Mucosa of descending colon (tissue), 3 donors: ENCODE measurements around the gene FOXN3. TPM values are rescaled to one million over a fixed set of nuclear protein-coding genes. Genes with fewer than 3 reads are reported as not detected.

Source experiments
- ATAC-seq: fragments of 200-7000 bp; cut with Tn5 transposase; one replicate; pipeline ENCODE4 v1.9.1; 2020; ENCODE audit warnings: mild to moderate bottlenecking, moderate library complexity
- DNase-seq, 3 donors: peaks; one replicate each; pipeline ENCODE4 v3.0.0-alpha.2; 2020
- H3K36me3 ChIP-seq: fragments of 200-600 bp; one replicate; pipeline ENCODE4 v1.8.0; 2021; ENCODE audit warnings: low read depth, mild to moderate bottlenecking
- H3K4me1 ChIP-seq: fragments of 200-600 bp; one replicate; pipeline ENCODE4 v1.8.0; 2021; ENCODE audit warnings: low read depth, mild to moderate bottlenecking
- H3K4me3 ChIP-seq: fragments of 200-600 bp; one replicate; pipeline ENCODE4 v1.8.0; 2021; ENCODE audit warnings: mild to moderate bottlenecking
- H3K9me3 ChIP-seq: fragments of 200-600 bp; one replicate; pipeline ENCODE4 v1.8.0; 2021; ENCODE audit warnings: mild to moderate bottlenecking
- intact Hi-C, 2 donors: fragments of 100-400 bp; cut with DNase I in 1 of 2; cut with micrococcal nuclease in 1 of 2; formaldehyde crosslinking; loops; one replicate each; pipeline versions ENCODE4 v1.11.0 to v1.11.1; 2022; cut with DNase I, micrococcal nuclease
- total RNA-seq, 3 donors: library from RNA; stranded (reverse); fragmentation: NEBNext Ultra II Directional in 2 of 3; extraction: Animal tissue kit (Norgen Biotek cat#: 25700) in 2 of 3; gene quantifications; one replicate each; pipeline versions ENCODE4 v1.2.1 to v1.2.4, GENCODE V29; 2021 to 2023
- TF ChIP-seq, protein P1 (sequence below): fragments of 200-600 bp; IDR thresholded peaks from one replicate; pipeline ENCODE4 v1.8.0; 2022; ENCODE audit warnings: antibody characterized with exemption, mild to moderate bottlenecking
- donor health status: DM: no; HTN: no; CAD: no; lungs with moderate emphysema.
- donor health status: DM: no; HTN: no; CAD: no.
- donor health status: DM: no; HTN: yes; CAD: no.

Gene FOXN3
- total RNA-seq, 3 donors from 2014 or later = 77.4 to 154 (median 113) TPM

GRCh38 chr14:89291351-89291940 is 125.6 kb downstream of the FOXN3 start:
- no peak for ATAC-seq
- intact Hi-C loops = no loop called here
- no peaks in the 10 kb centered on the region for H3K36me3 ChIP-seq
- no peak for DNase-seq
- H3K4me3 ChIP-seq = no peak overlapping the region
- H3K4me1 ChIP-seq = peaks cover 5% of the 10 kb centered on the region
- H3K9me3 ChIP-seq = no peaks in the 10 kb centered on the region
- TF ChIP-seq, protein P1, sequence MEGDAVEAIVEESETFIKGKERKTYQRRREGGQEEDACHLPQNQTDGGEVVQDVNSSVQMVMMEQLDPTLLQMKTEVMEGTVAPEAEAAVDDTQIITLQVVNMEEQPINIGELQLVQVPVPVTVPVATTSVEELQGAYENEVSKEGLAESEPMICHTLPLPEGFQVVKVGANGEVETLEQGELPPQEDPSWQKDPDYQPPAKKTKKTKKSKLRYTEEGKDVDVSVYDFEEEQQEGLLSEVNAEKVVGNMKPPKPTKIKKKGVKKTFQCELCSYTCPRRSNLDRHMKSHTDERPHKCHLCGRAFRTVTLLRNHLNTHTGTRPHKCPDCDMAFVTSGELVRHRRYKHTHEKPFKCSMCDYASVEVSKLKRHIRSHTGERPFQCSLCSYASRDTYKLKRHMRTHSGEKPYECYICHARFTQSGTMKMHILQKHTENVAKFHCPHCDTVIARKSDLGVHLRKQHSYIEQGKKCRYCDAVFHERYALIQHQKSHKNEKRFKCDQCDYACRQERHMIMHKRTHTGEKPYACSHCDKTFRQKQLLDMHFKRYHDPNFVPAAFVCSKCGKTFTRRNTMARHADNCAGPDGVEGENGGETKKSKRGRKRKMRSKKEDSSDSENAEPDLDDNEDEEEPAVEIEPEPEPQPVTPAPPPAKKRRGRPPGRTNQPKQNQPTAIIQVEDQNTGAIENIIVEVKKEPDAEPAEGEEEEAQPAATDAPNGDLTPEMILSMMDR = no peak

- ATAC-seq (no peak), DNase-seq (no peak)
- Histone ChIP-seq H3K36me3 (no peaks in the 10 kb centered on the region), H3K4me3 (no peak overlapping the region), H3K9me3 (no peaks in the 10 kb centered on the region), H3K4me1 (peaks cover 5% of the 10 kb centered on the region)
- TF ChIP-seq, protein P1 = no peak
- intact Hi-C loops = no loop called here
Measured at GRCh38 chr14:89290813-89291212, 126.2 kb downstream of the FOXN3 start.

GRCh38 chr14:89289477-89289876 is 127.6 kb downstream of the FOXN3 start:
- TF ChIP-seq, protein P1 = no peak

DNA sequence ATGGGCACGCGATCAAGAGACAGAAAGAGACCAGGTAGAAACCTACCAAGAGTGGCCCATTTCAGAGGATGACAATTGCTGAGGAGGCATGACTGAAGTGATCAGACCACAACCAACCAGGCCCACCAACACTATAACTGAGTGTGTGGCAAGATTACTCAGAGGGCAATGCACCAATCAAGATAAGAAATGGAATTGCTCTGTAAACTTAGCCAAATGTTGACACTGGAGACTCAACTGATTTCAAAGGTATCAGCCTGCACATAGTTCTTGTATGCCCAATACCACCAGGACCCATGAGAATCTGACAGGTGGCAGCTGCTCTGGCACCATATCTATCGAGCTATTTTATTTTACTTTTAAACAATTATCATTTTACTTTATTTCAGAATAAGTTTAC is 128.9 kb downstream of the FOXN3 start:
- DNase-seq (no peak), ATAC-seq (peak; percentile 85)
- TF ChIP-seq, protein P1 = no peak
- Histone ChIP-seq H3K9me3 (no peaks in the 10 kb centered on the region), H3K36me3 (no peaks in the 10 kb centered on the region), H3K4me3 (no peak overlapping the region), H3K4me1 (peaks cover 5% of the 10 kb centered on the region)
- intact Hi-C loops = no loop called here

More at GRCh38 chr14:89289477-89289876, 127.6 kb downstream of the FOXN3 start:
- DNase-seq = no peak
- Histone ChIP-seq H3K4me3 (no peak overlapping the region), H3K4me1 (peaks cover 5% of the 10 kb centered on the region), H3K9me3 (no peaks in the 10 kb centered on the region), H3K36me3 (no peaks in the 10 kb centered on the region)
- intact Hi-C loops = no loop called here
- ATAC-seq = no peak

GRCh38 chr14:89284333-89285058 is 132.5 kb downstream of the FOXN3 start:
- DNase-seq = no peak
- intact Hi-C loops = no loop called here

More at GRCh38 chr14:89284333-89285058, 132.5 kb downstream of the FOXN3 start:
- H3K4me1 ChIP-seq = peaks cover 5% of the 10 kb centered on the region
- no peaks in the 10 kb centered on the region for H3K9me3 ChIP-seq
- no peak overlapping the region for H3K4me3 ChIP-seq
- no peaks in the 10 kb centered on the region for H3K36me3 ChIP-seq
- no peak for ATAC-seq
- TF ChIP-seq, protein P1 = no peak
